K562 (cell line): ENCODE results near the gene PHAX. TPM values are rescaled to one million over a fixed set of nuclear protein-coding genes. Genes with fewer than 3 reads are reported as not detected.
A peak's percentile ranks its signal among the peaks of the same experiment; 100 is the strongest.

Experiments
- GATA2 ChIP-seq: sonication (generic); formaldehyde crosslinking; IDR thresholded peaks from 2 replicates; pipeline ENCODE4 v1.4.0; 2020; ENCODE audit warnings: mild to moderate bottlenecking, missing genetic modification reagents
- HCFC1 ChIP-seq: IDR thresholded peaks from 2 replicates; pipeline ENCODE4 v1.6.1; 2012; ENCODE audit warnings: low read depth, low read length, improper control_type of control experiment
- NFRKB ChIP-seq: fragments of 450-650 bp; IDR thresholded peaks from 2 replicates; pipeline ENCODE4 v1.6.1; 2016; ENCODE audit warnings: low read depth
- REST ChIP-seq, 2 experiments: fragments of 450-650 bp; formaldehyde crosslinking in 1 of 2; IDR thresholded peaks; 2 replicates each; pipeline versions ENCODE4 v1.4.0 to v1.6.1; 2014 to 2020; ENCODE audit warnings: mild to moderate bottlenecking in 2 of 2, borderline replicate concordance in 1 of 2, low read depth in 1 of 2
- TEAD2 ChIP-seq: fragments of 450-650 bp; IDR thresholded peaks from 2 replicates; pipeline ENCODE4 v1.6.1; 2016; ENCODE audit warnings: missing genetic modification characterization, control low read depth, missing compliant biosample characterization
- ZBTB40 ChIP-seq, 2 experiments: fragments of 450-650 bp in 1 of 2; sonication (generic) in 1 of 2; formaldehyde crosslinking in 1 of 2; IDR thresholded peaks; 2 replicates each; pipeline versions ENCODE4 v1.7.1 to v1.9.0; 2016 to 2022; ENCODE audit warnings: inconsistent platforms in 1 of 2, mild to moderate bottlenecking in 1 of 2, missing genetic modification reagents in 1 of 2
- ZNF398 ChIP-seq: fragments of 250-450 bp; sonication (Bioruptor Pico); IDR thresholded peaks from 2 replicates; pipeline ENCODE4 v1.8.0; 2021; ENCODE audit warnings: moderate library complexity, mild to moderate bottlenecking, inconsistent platforms
- polyA plus RNA-seq, 8 experiments: library from polyadenylated mRNA; depleted of rRNA in 4 of 8; stranded (reverse) in 5 of 8; unstranded in 3 of 8; fragments of >200 nt; fragmentation: Nextera tagmentation in 2 of 8; fragmentation: Illumina TruSeq in 1 of 8; extraction: Ambion mirVana in 2 of 8; extraction: Trizol in 1 of 8; gene quantifications; 2 replicates each; pipeline versions ENCODE4 v1.2.1 to v1.2.3, GENCODE V29; 2011 to 2014; ENCODE audit warnings: inconsistent platforms in 1 of 8, missing spikeins in 1 of 8
- total RNA-seq, 7 experiments: library from RNA; depleted of rRNA in 6 of 7; stranded (reverse); fragments of >200 nt in 6 of 7; fragmentation: Illumina TruSeq in 2 of 7; extraction: Trizol in 2 of 7; gene quantifications; 2 replicates each; pipeline versions ENCODE4 v1.2.1 to v1.2.3, GENCODE V29; 2011 to 2021; ENCODE audit warnings: low replicate concordance in 1 of 7

Gene PHAX
- total and polyA plus RNA-seq, 9 of the 15 experiments (the other 6 are each of a cell fraction or from before 2014, with no cell fraction given), result 20.2 to 59.8 (median 43.5) TPM

- no peak for TF ChIP-seq TEAD2
- peak; percentile 79; the same call in 1 of the 2 replicates for TF ChIP-seq REST (IDR thresholded peaks at IDR 0.05; ENCODE audit: borderline replicate concordance)
- no peak for TF ChIP-seq REST (CRISPR knock-in tag; IDR thresholded peaks at IDR 0.05; ENCODE audit: low read depth)
- no peak for TF ChIP-seq ZNF398 (CRISPR knock-in tag)
- TF ChIP-seq GATA2, result no peak
- no peak for TF ChIP-seq ZBTB40 (IDR thresholded peaks at IDR 0.05)
- TF ChIP-seq ZBTB40 (CRISPR knock-in tag; IDR thresholded peaks at IDR 0.05), result no peak
- no peak for TF ChIP-seq NFRKB
- 0 out of 2 replicates have a peak, but pooled peaks have one; percentile 8 for TF ChIP-seq HCFC1
Observed at GRCh38 chr5:126656401-126657007, 55.8 kb downstream of the PHAX start (continued).
